ENCODE data around the gene STAG1. TPM values are rescaled to one million over a fixed set of nuclear protein-coding genes. Genes with fewer than 3 reads are reported as not detected.
"Not testable (repeated sequence)": the region's sequence is repeated elsewhere in the genome, so short reads cannot be mapped to it uniquely, and the experiment has no call there.

STAG1 gene
- total RNA-seq, 1 experiment from 2014 or later = 50.6 TPM

DNA sequence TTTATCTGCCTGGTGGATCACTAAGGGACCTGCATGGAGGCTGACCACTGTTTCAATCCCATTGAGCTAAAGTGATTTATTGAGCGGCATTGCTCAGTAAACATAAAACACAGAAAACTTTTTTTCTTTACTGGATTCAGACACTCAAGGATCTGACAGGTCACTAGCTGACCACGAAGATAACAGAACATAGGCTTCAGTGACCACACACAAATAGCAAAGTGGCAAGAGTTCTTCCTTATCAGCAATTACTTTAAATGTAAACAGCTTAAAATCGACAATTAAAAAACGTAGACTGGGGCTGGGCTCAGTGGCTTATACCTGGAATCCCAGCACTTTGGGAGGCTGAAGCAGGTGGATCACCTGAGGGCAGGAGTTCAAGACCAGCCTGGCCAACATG is 48.7 kb downstream of the STAG1 start:
- peak; percentile 57 for DNase-seq (ENCODE audit: low spot score)

DNA sequence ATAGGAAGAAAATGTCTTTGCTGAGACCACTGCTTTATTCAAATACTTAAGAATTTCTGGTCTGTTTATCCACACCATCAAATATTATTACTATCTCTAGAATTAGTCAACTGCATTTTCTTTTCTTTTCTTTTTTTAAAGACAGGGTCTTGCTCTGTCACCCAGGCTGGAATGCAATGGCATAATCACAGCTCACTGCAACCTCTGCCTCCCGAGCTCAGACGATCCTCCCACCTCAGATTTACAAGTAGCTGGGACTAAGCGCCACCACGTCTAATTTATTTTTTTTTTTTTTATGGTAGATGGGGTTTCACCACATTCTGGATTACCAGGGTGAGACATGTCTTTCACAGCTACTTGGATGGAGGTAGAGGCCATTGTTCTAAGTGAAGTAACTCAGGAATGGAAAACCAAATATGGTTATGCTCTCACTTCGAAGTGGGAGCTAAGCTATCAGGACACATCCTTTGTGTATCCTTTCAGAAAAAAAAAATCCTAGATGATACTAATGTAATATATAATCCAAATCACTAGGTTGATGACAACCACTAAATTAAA is 52.8 kb downstream of the STAG1 start:
- DNase-seq (ENCODE audit: low spot score) = no peak

DNA sequence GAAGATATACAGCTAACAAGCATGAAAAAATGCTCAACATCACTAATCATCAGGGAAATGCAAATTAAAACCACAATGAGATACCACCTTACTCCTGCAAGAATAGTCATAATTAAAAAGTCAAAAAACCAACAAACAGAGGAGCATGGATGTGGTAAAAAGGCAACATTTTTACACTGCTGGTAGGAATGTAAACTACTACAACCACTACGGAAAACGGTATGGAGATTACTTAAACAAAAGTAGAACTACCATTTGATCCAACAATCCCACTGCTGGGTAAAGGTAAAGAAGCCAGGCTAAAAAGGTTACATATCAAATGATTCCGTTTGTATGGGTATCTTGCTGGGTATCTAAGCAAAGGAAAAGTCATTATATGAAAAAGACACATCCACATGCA is 53.8 kb downstream of the STAG1 start:
- DNase-seq (ENCODE audit: low spot score) = no peak

DNA sequence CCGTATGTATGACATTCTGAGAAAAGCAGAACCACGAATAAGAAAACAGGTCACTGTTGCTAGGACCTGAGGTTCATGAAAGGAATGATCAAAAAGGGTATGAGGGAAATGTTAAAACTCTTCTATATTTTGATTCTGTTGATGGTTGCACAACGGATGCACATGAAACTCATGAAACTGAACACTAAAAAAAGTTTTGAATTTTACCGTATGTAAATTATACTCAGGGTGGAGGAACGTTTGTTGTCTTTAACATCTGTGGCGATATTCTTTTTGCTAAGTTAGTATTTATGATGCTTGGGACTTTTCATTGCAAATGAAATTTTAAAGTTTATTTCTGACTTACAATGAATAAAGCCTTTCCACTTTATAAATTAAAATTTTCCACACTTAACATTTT is 55.4 kb downstream of the STAG1 start:
- DNase-seq (ENCODE audit: low spot score) = no peak

DNA sequence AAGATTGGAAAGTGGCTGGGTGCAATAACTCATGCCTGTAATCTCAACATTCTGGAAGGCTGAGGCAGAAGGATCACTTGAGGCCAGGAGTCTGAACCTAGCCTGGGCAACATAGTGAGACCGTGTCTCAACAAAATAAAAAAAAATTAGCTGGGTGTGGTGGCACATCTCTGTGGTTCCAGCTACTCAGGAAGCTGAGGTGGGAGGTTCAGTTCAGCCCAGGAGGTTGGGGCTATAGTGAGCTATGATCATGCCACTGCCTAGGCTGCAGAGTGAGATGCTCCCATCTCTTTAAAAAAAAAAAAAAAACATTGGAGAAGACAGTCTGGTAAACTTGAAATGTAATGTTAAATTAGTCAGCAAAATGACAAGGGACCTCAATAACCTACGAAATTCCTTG is 57.9 kb downstream of the STAG1 start:
- no peak for DNase-seq (ENCODE audit: low spot score)

DNA sequence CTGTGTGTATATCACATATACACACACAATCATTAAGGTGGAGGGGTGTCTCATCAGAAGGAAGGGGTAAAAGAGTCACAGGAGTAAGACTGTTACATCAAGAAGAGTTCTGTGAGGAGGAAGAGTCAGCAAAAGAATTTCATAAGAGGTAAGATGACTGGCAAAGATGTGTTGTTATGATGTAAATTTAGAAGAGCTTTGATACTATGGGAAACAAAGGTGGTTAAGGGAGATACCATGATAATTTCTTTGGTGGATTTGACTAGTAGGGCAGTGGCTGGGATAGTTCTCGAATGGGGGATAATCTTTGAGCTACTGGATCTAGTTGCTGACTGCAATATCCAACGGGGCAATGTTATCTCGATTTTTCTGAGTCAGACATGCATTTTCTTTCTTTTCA is 61.6 kb downstream of the STAG1 start:
- DNase-seq (ENCODE audit: low spot score) = no peak

DNA sequence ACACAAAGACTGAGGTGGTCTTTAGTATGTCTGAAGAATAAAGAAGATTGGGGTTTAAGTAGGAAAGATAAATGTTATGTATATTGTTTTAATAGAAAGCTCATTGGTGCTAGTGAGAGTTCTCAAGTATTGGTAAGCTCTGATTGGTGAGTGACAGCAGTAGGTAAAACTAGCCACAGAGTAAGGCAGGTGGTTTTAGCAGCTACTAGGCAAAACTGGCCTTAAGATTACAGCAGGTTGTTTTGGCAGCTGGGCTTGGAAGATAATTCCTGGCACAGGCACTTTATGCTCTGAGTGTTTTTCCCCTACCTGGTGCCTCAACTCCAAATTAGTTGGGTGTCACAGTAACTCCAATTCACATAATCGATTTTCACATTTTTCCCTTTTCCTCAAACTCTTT is 66.3 kb downstream of the STAG1 start:
- DNase-seq (ENCODE audit: low spot score) = no peak

DNA sequence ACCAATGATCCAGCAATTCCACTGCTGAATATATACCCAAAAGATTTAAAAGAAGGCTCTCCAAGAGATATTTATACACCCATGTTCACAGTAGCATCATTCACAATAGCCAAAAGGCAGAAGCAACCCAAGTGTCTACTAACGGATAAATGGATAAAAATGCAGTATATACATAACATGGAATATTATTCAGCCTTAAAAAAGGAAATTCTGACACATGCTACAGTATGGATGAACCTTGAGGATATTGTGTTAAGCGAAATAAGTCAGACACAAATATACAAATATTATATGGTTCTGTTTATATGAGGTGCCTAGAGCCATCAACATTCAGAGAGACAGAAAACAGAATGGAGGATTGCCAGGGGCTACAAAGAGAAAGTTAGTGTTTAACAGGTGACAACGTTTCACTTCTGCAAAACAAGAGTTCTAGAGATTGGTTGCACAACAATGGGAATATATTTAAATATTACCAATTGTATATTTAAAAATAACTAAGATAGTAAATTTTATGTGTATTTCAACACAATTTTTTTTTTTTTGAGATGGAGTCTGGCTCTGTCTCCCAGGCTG is 69.4 kb downstream of the STAG1 start:
- DNase-seq (ENCODE audit: low spot score) = no peak

DNA sequence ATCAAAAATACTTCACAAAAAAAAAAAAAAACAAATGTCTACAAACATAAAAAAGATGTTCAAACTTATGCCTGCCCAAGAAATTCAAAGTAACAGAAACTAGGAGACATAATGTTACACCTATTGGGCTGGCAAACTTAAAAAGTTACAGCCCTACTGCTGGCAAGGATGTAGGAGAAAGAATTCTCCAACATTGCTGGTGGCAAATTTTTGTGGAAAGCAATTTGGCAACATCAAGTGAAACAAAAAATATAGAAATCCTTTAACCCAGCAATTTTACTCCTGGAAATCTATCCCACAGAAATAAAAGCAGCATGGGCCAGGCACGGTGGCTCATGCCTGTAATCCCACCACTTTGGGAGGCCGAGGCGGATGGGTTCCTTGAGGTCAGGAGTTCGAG is 73.2 kb downstream of the STAG1 start:
- DNase-seq (ENCODE audit: low spot score) = no peak

DNA sequence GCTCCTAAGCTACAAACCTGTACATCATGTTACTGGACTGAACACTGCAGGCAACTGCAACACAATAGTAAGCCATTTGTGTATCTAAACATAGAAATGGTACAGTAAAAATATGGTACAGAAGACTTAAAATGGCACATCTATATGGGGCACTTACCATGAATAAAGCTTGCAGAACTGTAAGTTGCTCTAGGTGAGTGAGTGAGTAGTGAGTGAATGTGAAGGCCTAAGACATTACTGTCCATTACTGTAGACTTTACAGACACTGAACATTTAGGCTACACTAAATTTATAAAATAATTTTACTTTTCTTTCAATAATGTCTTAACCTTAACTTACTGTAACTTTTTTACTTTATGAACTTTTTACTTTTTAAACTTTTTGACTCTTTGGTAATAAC is 76.2 kb downstream of the STAG1 start:
- DNase-seq (ENCODE audit: low spot score) = no peak

DNA sequence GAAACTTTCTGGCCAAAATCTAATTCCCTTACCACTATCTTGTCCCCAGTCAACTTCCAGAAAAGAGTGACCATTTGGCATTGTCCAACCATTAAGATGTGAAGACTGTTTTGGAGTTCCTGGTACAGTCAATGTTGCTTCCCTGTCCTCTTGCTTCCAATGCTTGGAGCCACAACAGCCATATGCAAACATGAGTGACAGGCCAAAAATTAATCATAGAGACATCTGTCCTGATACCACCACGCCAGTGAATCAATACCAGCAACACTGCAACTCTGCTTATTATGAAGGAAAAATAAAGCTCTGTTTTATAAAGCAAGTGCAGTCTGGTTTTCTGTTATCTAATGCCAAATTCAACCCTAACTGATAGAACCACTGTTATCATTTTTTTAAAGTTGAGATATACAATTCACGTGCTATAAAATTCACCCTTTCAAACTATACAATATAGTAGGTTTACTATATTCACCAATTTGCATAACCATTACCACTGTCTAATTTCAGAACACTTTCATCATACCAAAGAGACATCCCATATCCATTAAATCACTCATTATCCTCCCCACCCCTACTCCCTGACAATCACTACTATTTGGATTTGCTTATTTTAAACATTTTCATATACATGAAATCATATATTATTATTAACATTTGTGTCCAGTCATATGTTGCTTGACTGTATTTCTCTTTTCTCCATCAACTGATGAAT is 76.9 kb downstream of the STAG1 start:
- no peak for DNase-seq (ENCODE audit: low spot score)

DNA sequence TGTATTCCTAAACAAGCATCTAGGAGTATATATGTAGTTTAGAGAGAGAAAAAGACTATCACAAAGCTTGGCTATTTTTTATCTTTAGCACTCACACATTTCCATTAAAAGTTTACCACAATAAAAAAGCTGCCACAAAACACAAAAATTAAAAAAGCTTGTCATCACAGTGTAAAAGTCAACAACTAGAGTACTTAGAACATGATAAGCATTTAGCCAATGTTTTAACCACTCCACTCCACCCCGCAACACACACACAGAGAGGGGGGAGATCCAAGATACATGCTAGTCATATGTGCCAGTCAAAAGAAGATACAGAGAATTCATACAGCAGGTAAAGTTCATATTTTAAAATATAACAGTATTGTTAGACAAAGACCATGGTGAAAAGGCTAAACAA is 79.7 kb downstream of the STAG1 start:
- DNase-seq (ENCODE audit: low spot score) = no peak

DNA sequence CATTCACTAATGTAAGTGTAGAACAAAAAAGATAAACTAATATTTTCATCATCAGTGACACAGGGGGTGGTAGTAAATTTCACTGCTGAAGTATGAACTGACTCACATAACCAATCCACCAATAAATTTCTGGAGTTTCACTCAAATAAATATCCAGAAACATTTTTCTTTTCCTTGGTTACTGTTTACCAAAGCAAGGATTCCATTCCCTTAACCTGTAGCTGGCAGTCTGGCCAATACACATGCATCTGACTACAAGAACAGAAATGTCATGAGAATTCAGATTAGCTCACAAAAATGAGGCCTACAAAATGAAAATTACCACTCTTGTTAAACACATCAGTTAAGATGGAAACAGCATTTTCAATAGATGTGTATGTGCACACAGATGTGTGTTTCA is 80.3 kb downstream of the STAG1 start:
- no peak for DNase-seq (ENCODE audit: low spot score)

DNA sequence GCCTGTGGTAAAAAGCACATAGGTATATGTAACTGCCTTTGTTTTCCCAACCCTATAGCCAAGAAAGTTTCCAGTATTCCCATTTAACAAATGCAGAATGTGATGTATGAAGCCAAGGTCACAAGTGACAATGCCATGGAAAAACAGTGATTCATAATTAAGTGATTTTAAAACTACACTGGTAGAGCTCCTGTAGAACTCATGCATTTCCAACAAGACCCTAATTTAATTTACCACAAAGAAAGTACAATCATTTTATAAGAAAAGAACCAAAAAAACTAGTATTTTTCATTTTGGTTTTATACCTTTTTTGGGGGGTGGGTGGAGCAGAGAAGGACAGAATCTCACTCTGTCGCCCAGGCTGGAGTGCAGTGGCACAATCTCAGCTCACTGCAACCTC is 82.0 kb downstream of the STAG1 start:
- DNase-seq (ENCODE audit: low spot score) = no peak

DNA sequence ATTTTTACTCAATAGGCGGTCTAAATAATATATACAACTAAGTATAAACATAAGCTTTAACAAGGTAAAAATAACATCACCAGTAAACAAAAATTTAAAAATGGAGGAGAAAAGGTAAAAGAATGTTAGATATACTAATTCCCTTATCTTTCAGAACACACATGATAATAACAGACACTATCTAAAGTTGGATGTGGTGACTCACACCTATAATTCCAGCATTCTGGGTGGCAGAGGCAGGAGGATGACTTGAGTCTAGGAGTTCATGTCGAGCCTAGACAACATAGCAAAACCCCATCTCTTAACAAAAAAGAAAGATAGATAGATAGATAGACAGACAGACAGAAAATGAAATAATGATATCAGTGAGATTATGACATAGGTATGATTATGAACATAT is 85.1 kb downstream of the STAG1 start:
- peak; percentile 52 for DNase-seq (ENCODE audit: low spot score)

DNA sequence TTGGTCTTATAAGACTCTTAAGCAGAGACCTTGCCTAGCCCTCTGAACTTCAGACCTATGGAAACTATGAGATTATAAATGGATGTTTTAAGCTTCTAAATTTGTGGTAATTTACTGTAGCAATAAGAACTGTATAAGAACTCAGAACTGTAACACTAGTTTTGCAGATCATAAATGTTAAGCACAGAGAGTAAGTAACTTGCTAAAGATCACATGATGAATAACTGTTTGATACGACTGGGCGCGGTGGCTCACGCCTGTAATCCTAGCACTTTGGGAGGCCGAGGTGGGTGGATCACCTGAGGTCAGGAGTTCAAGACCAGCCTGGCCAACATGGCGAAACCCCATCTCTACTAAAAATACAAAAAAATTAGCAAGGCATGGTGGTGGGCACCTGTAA is 85.9 kb downstream of the STAG1 start:
- DNase-seq (ENCODE audit: low spot score) = not testable (repeated sequence)

DNA sequence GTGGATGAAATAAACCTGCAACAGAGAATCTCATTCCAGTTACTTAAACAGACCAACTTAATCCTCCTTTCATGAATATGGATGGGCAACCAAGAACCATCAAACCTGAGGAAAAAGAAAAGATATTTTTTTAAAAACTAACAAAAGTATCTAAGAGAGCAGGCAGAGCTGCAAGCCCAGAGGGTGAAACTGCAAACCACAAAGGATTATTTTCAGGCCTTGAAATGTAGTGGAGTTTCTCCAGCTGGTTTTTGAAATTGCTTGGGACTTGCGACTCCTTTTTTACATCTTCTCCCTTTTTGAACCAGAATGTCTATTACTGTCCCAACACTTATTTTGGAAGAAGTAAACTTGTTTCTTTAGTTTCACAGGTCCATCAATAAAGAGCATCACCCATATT is 87.4 kb downstream of the STAG1 start:
- no peak for DNase-seq (ENCODE audit: low spot score)

DNA sequence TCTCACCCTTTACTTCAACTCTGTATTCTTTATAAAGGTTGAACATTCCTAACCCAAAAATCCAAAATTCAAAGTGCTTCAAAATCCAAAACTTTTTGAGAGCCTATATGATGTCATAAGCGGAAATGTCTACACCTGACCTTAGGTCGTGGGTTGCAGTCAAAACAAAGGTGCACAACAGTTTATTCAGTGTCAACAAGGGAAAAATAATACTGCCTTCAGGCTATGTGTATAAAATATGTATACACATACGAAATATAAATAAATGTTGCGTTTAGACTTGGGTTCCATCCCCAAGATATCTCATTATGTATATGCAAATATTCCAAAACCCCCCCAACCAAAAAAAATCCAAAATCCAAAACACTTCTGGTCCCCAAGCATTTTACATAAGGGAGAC is 90.9 kb downstream of the STAG1 start:
- DNase-seq (ENCODE audit: low spot score) = no peak

DNA sequence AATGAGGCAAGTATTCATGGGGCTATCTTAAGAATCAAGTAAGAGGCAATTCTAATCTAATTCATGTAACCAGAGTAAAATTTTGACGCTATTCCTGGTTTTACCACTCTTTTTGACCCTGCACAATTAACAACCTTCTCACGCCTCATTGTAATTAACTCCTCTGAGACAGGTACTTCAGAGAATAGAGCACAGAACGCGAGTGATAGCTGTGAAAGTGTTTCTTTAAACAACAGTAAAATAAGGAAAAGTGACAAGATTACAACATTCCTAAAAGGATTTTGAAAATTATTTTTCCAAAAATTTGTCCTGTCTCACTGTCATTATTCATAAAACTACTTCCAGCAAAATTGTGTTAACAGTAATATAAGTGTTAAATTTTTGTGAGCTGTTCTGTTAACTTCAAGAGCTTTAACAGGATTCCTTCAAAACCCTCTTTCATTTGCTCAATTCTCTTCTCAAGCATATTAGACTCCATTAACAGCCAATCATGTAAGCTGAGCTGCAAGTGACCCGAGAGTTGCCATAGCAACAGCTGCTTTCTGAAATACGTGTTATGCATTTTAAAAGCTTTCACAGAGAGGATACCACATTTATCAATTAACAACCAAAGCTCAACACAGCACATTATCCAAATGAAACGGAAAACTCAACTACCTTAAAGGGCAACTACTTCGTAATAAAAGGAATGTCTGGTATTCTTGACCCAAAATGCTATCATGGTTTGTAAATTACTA is 93.1 kb downstream of the STAG1 start:
- peak; percentile 8 for DNase-seq (ENCODE audit: low spot score)

DNA sequence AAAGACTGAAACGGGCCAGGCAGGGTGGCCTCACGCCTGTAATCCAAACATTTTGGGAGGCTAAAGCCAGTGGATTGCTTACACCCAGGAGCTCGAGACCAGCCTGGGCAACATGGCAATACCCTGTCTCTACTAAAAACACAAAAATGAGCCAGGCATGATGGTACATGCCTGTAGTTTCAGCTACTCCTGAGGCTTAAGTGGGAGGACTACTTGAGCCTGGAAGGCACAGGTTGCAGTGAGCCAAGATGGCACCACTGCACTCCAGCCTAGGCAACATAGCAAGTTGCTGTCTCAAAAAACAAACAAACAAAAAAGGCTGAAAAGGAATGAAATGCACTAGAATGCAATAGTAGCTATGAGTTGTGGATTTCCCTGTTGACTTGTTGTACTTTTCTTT is 94.7 kb downstream of the STAG1 start:
- no peak for DNase-seq (ENCODE audit: low spot score)

DNA sequence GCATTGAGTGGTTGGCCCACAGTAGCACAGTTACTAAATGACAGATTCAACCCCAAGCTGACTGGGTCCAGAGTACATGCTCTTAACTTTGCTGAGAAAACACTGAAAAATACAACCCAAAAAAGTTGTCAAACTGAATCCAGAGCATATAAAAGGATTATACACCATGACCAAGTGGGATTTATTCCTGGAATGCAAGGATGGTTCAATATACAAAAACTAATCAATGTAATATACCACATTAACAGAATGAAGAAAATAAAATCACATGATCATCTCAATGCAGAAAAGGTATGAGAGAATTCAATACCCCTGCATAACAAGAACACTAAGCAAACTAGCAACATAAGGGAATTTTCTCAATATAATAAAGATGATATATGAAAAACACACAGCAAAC is 98.5 kb downstream of the STAG1 start:
- DNase-seq (ENCODE audit: low spot score) = no peak

DNA sequence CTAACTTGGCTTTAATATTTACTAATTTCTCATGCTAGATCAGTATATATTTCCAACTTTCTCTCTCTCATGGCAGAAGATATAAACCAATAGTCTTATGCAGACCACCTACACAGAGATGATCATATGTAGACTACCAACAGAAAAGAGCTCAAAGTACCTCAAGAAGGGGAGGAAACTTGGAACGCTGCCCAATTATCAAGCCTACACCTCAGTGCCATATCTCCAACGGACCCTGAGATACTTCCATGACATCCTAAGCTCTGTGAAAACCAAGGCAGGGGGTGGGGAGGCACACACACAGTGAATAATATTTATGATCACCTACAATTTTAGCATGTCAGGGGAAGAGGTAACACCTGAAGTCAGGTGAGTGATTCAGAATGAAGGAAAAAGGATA is 100.6 kb downstream of the STAG1 start:
- no peak for DNase-seq (ENCODE audit: low spot score)

DNA sequence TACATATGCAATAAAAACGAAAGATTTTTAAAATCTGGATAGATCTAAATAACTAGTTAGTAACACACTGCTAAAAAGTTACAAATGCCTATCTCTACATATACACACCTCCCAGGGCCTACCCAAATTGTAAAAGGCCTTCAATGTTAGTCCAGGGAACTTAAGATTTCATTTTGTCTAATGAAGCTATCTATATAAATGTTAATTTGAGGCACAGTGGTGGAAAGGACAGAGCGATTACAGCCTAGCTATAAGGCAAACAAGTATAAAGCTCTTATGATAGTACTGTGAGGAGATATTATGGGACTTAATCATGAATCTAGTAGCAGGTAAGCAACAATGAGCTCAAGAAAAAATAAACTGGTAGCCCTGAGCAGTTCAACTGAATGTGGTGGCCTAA is 101.7 kb downstream of the STAG1 start:
- DNase-seq (ENCODE audit: low spot score) = no peak

Data from A172 (cell line).